ENCODE results near the gene STEEP1.

DNA sequence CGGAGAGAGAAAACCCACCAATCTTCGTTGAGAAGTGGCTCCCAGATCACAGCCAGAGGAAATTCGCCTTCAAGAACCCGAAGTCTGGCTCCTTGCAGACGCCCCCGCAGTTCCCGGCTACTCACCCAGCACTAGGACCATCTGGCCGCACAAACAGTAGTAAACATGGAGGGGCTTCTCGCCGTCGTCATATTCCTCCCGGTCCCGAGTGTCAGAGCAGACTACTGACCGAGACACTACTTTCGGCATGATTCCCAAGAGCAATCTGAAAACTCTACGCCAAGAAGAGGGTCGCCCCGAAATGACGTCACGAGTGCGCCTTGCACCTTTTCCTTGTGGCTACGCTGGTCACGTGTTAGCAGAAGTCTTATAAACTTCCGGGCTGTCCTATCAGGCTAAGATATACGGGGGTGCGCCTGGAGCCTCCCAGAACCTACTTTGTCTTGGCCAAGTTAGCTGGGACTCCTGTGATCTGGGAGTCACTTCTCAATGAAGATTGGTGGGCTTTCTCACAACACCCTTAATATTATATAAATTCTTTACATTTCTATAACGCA lies at the start of gene STEEP1:
- TF ChIP-seq, protein P1, sequence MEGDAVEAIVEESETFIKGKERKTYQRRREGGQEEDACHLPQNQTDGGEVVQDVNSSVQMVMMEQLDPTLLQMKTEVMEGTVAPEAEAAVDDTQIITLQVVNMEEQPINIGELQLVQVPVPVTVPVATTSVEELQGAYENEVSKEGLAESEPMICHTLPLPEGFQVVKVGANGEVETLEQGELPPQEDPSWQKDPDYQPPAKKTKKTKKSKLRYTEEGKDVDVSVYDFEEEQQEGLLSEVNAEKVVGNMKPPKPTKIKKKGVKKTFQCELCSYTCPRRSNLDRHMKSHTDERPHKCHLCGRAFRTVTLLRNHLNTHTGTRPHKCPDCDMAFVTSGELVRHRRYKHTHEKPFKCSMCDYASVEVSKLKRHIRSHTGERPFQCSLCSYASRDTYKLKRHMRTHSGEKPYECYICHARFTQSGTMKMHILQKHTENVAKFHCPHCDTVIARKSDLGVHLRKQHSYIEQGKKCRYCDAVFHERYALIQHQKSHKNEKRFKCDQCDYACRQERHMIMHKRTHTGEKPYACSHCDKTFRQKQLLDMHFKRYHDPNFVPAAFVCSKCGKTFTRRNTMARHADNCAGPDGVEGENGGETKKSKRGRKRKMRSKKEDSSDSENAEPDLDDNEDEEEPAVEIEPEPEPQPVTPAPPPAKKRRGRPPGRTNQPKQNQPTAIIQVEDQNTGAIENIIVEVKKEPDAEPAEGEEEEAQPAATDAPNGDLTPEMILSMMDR (IDR thresholded peaks at IDR 0.05), result no peak
- TF ChIP-seq POLR2A (IDR thresholded peaks at IDR 0.05), result no peak
